GM21367 (cell line): ENCODE data around the gene STAT5B.
"Not testable (repeated sequence)": the region's sequence is repeated elsewhere in the genome, so short reads cannot be mapped to it uniquely, and the experiment has no call there.

Experiments
- ATAC-seq: cut with Tn5 transposase; IDR thresholded peaks from one replicate; pipeline ENCODE4 v1.9.1; 2021; ENCODE audit not compliant: unreplicated experiment

STAT5B gene

DNA sequence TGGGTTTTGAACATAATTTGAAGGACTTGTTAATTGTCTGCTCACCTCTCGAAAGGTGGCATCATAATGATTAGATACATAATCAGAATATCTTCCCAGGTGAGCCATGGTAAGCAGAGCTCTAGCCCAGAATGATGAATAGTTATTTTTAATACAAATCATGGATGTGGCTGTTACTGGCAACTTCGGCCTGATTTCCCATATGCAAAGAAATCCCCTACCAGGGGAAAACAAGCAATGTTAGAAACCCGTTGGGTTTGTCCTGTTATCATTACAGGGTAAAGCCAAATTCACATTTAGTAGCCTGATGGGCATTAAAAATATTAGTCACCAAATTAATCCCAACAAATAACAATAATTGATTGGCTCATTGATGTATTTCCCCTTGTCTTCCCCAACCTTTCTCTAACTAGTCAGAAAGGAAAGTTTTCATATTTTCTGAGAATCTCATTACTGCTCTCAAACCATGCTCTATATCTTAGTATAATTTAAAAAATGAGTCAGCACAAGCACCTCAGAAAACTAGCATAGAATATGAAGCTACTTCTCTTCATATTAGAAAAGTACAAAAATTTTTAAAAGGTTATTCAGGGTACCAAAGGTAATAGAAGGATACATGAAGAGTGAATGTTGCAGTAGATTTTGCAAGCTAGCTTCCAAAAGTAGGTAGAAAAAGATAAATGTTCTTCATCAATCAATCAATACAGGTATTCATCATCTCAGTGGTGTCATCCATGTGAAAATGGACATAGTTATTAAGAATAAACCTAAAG is 5.0 kb downstream of the STAT5B start:
- ATAC-seq: no peak

DNA sequence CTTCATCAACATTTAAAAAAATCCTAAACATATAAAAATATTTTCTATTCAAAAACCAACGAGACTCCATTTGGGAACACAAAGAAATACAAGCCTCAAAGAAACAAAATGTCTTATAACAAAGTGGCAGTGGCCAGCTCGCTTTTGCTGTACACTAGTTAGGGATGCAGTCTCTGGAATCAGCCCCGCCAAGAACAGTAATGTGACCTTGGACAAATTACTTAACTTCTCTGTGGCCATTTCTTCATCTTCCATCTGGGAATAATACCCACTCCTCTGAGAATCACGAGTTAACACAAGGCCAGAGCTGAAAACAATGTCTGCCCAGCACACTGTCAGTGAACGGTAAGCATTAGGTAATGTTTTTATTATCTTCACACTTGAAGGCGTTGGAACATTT is 5.6 kb downstream of the STAT5B start:
- no peak for ATAC-seq

DNA sequence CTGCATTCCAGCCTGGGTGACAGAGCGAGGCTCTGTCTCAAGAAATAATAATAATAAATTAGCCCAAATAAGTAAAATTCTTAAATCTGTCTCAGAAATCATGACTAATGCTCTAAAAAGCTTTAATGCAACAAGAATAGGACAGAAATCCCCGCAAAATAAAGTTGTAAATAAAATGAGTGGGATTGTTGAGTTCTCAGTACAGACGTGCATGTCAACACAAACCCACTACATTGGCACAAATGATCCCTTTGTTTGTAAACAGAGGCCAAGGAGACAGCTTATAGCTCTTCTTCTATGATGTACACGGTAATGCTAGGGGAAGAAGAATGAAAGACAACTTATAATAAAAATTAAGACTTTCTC is 6.0 kb downstream of the STAT5B start:
- ATAC-seq: no peak

DNA sequence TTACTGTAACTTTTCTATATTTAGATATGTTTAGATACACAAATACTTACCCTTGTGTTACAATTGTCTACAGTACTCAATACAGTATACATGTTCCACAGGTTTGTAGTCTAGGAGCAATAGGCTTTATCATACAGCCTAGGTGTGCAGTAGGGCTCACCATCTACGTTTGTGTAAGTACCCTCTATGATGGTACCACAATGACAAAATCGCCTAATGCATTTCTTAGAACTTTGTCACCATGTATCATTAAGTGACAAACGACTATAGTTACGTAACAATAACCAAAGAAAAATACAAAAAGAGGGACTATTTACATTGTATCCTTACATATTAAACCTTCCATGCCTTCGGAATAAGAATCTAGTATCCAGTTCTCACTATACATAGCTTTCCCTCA is 8.0 kb downstream of the STAT5B start:
- no peak for ATAC-seq

DNA sequence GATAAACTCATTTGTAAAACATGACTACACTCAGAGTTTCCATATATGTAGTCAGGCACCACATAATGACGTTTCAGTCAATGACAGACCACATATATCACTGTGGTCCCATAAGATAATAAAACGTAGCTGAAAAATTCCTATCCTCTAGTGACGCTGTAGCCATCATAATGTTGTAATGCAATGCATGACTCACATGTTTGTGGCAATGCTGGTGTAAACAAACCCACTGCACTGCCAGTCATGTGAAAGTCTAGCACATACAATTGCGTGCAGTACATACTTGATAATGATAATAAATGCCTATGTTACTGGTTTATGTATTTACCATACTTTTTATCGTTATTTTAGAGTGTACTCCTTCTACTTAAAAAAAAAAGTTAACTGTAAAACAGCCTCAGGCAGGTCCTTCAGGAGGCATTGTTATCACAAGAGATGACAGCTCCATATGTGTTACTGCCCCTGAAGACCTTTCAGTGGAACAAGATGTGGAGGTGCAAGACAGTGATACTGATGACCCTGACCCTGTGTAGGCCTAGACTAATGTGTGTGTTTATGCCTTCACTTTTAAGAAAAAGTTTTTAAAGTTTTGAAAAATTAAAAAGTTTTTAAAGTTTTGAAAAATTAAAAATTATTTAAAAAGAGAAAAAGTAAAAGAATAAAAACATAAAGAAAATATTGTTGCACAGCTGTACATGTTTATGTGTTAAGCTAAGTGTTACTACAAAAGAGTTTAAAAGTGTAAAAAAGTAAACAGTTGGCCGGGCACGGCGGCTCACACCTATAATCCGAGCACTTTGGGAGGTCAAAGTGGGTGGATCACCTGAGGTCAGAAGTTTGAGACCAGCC is 9.0 kb downstream of the STAT5B start:
- no peak for ATAC-seq

DNA sequence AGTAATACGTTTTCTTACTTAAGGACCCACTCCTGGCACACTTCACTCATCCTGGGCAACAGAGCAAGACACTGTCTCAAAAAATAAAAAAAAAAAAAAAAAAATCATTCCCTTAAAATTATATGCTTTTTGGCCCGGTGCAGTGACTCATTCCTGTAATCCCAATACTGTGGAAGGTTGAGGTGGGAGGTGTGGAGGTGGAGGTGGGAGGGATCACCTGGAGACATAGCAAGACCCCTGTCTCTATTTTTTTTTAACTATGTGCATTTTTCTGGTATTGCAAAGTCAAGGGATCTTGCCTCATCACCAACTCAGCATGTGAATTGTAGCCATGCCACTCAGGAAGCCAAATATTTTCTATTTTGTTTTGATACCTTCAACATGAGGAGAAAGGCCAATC is 9.7 kb downstream of the STAT5B start:
- ATAC-seq: no peak

DNA sequence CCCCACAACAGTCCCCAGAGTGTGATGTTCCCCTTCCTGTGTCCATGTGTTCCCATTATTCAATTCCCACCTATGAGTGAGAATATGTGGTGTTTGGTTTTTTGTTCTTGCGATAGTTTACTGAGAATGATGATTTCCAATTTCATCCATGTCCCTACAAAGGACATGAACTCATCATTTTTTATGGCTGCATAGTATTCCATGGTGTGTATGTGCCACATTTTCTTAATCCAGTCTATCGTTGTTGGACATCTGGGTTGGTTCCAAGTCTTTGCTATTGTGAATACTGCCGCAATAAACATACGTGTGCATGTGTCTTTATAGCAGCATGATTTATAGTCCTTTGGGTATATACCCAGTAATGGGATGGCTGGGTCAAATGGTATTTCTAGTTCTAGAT is 11.8 kb downstream of the STAT5B start:
- not testable (repeated sequence) for ATAC-seq

DNA sequence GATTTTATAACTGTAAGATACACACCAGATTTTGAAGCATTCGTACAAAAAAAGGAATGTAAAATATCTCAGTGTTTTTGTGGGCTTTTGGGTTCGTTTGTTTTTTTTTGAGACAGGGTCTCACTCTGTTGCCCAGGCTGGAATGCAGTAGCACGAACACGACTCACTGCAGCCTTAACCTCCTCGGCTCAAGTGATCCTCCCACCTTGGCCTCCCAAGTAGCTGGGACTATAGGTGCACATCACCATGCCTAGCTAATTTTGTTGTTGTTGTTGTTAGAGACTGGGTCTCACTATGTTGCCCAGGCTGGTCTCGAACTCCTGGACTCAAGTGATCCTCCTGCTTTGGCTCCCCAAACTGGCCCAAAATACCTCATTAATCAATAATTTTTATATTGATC is 15.9 kb downstream of the STAT5B start:
- no peak for ATAC-seq

DNA sequence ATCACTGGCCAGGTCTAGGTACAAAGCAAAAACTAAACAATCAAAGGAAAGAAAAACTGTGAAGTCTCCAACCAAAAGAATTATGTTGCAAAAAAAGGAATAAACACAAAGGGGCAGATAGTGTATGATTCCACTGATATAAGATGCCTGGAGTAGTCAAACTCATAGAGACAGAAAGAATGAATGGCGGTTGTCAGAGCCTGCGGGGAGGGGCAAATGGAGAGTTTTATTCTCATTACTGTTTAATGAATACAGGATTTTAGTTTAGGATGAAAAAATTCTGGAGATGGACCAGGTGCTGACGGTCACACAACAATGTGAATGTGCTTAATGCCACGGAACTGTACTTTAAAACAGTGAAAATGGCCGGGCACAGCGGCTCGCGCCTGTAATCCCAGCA is 20.7 kb downstream of the STAT5B start:
- ATAC-seq: no peak

DNA sequence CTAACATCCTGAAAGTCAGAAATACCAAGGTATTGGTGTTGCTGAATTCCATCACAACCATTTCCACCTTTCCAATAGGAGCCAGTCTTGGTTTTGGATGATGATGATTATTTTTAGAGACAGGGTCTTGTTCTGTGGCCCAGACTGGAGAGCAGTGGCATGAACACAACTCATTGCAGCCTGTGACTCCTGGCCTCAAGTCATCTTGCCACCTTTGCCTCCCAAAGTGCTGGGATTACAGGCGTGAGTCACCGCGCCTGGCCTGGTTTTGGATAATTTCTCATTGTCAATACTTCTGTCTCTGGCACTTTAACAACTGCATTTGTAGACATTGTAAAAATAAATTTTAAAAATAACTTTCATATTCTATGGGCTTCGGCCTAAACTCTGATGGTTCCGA is 22.6 kb downstream of the STAT5B start:
- ATAC-seq: no peak

DNA sequence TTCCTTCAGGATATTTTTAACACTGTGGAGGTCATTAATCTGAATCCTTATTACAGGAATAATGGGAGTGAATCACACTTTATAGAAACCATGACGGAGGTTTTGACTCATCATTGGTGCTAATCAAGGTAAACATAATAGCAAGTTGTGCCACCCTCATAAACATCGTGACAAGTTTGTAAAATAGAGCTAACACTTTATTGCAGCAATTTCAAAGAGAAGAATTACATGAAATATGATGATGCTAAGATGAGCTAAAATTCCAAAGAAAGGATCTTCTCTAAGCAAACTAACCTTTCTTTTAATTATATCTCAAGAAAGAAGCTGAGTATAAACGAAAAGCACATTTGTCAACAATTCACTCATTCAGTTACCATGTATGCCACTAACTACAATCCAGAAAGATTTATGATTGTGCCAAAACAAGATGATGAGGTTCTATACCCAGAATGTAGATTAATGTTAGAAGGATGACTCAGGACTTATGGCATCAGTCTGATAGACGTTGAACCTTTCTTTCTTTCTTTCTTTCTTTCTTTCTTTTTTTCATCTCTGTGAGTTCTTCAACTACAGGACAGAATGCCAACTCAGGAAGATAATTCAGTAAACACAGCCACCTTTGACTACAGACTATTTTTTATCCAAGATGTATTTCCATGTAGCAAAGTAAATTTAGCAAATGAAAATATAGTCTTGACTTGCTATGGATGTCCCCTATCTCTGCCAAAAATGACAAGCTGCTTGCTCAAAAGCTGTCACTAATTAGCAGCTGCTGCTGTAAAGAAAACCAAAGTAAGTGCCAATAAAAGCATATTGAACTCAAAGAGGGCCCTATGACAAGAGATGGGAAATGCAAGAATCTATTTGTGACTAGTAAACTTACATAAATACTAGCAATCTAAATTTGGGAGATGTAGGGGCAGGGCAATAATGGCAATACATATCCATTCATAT is 23.3 kb downstream of the STAT5B start:
- no peak for ATAC-seq

DNA sequence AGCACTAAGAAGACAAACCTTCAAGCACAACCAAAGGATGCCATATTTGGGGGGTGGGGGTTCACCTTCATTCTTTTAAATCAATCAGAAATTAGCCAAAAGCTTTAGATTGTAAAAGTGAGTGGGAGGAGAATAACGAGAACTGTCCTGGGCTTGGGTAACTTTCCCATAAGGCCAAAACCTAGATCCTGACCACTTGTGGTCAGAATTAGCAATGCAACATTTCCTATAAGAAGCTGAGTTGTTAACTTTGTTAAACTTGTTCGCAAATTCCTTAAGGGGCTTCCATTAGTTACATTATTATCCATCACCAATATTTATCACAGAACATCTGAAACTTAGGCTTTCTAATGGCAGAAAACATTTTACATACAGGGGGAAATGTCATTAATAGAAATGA is 25.1 kb downstream of the STAT5B start:
- no peak for ATAC-seq

DNA sequence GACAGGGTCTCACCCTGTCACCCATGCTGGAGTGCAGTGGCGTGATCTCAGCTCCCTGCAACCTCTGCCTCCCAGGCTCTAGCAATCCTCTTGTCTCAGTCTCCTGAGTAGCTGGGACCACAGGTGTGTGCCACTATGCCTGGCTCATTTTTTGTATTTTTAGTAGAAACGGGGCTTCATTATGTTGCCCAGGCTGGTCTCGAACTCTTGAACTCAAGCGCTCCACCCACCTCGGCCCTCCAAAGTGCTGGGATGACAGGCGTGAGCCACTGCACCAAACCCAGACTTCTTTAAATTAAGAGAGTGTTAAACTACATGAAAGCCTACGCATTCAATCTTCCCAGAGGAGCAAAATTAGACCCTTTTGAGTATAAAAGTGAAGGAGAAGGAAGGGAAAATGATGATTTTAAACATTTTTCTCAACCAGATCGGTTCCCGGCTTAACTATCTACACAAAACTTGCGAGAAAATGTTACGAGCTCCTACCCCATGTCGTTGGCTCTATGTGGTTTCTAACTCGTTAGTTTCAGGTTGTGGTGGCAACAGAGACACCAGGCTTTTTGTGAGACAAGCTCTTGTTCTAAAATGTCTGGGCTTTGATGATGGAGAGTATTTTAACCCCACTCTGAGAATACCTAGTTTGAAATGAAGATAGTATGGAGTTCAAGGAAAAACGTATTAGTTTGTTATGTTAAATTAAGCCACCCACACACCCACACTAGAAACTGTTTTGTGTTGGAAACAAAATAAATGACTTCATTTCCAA is 26.3 kb downstream of the STAT5B start:
- no peak for ATAC-seq

DNA sequence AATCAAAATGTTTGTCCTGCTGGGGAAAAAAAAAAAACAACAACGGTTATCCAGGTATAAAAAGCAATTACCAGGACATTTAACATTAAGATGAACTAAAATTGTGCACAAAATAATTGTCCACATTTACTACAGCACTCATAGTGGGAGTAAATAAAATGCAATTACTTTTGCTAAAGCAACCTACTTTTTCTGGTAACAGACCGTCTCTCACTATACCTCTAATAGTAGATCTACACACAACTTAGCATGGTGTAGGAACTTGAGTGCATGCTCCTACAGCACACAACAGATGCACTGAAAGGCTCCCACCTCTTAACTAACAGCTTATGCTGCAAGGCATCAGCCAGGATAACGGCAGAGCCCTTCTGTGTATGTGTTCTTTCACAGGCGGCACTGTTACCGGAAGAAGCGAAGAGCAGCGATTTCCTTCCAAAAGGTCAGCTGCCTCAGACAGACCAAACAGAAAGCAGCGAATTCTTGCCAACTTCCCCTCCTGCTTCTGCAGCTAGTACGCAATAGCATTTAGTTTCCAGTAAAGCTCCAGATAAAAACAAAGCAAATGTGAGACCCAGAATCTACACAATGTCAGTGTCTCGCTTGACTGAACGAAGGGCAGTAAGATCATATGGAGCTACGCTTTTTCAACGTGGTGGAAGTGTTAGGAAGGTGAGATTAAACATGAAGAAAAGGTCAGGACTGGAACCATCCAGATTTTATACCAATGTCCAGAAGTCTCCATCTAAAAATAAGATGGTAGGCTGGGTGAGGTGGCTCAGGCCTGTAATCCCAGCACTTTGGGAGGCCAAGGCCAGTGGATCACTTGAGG is 27.6 kb downstream of the STAT5B start:
- ATAC-seq: peak; percentile 59

DNA sequence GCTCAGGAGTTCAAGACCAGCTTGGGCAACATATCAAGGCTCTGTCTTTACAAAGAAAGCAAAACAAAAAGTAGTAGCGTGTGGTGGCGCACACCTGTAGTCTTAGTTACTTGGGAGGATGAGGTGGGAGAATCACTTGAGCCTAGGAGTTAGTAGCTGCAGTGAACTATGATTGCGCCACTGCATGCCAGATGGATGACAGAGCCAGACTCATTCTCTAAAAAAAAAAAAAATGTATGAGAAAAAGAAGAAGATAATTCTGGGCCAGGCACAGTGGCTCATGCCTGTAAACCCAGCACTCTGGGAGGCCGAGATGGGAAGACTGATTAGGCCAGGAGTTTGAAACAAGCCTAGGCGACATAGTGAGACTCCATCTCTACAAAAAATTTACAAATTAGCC is 28.5 kb downstream of the STAT5B start:
- ATAC-seq: no peak

DNA sequence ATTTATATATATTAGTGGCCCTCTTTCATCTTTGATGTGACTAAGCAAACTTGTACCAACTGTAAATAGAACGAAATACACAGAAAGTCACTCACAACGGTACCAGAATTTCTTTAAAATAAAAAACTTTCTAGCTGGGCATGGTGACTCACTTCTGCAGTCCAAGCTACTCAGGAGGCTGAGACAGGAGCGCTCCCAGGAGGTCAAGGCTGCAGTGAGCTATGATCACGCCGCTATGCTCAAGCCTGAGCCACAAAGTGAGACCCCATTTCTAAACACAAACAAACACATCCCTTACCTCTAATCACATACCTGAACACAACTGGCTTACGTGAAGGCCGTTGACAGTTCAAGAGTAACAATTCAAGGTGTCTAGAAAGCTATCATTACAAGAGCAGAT is 29.7 kb downstream of the STAT5B start:
- no peak for ATAC-seq

DNA sequence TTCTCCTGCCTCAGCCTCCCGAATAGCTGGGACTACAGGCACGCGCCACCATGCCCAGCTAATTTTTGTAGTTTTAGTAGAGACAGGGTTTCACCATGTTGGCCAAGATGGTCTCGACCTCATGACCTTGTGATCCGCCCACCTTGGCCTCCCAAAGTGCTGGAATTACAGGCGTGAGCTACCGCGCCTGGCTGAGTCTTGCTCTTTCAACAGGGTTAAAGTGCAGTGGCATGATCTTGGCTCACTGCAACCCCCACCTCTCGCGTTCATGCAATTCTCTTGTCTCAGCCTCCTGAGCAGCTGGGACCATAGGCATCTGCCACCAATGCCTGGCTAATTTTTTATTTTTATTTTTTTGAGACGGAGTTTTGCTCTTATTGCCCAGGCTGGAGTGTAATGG is 31.0 kb downstream of the STAT5B start:
- ATAC-seq: not testable (repeated sequence)

DNA sequence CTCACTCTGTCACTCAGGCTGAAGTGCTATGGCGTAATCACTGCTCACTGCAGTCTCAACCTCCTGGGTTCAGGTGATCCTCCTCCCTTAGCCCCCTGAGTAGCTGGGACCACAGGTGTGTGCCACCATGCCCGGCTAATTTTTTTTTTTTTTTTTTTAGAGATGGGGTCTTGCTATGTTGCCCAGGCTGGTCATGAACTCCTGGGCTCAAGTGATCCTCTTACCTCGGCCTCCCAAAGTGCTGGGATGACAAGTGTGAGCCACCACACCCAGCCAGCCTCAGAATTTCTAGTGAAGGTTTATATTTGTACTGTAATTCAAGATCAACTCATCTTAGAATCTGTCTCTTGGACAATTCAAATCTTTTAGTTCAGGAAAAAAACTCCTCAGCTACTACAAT is 32.1 kb downstream of the STAT5B start:
- ATAC-seq: not testable (repeated sequence)

DNA sequence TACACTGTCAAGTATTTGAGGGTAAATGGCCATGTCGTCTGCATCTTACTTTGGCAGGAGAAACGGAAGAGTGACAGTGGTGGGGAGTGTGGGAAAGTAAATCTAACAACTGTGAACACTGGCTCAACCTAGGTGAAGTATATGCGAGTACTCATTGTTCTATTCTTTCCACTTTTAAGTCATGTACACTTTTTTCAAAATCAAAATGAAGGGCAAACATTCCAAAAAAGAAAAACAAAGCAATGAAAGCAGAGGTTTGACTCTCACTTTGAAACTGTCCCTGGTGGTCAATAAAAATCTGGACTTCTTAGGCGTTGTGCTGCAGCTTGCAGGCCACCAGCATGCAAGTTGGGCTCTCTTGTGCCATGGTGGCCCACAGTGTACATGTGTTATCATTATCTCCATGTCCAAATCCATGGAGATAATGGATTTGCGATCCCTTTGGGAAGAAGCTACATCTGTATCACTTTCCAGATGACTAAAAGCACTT is 32.7 kb downstream of the STAT5B start:
- no peak for ATAC-seq

DNA sequence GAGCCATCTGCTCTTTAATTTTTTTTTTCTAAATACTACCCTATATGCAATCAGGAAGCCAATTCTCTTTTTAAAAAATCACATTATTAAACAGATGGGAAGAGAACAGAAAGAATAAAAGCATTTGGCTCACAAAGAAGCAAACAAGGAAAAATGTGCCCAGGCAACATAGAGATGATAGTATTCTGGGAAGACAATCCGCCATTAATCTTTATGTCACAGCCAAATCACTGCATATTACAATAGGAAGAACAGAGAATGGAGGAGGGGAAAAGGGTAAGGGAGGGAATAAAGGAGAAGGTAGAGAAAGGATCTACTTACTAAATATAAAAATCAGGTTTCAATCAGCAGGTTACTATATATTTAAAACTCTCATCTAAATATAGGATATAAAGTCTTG is 34.3 kb downstream of the STAT5B start:
- no peak for ATAC-seq
